Dermis lymphatic vessel endothelial cell (primary cell): ENCODE data around the gene SAV1. TPM values are rescaled to one million over a fixed set of nuclear protein-coding genes. Genes with fewer than 3 reads are reported as not detected.

Source experiments
- total RNA-seq: library from RNA; depleted of rRNA; stranded (reverse); fragments of >200 nt; gene quantifications from 2 replicates; pipeline ENCODE4 v1.2.1, GENCODE V29; 2014

The SAV1 gene
- 15.6 and 21.6 TPM in 2 replicates for total RNA-seq

DNA sequence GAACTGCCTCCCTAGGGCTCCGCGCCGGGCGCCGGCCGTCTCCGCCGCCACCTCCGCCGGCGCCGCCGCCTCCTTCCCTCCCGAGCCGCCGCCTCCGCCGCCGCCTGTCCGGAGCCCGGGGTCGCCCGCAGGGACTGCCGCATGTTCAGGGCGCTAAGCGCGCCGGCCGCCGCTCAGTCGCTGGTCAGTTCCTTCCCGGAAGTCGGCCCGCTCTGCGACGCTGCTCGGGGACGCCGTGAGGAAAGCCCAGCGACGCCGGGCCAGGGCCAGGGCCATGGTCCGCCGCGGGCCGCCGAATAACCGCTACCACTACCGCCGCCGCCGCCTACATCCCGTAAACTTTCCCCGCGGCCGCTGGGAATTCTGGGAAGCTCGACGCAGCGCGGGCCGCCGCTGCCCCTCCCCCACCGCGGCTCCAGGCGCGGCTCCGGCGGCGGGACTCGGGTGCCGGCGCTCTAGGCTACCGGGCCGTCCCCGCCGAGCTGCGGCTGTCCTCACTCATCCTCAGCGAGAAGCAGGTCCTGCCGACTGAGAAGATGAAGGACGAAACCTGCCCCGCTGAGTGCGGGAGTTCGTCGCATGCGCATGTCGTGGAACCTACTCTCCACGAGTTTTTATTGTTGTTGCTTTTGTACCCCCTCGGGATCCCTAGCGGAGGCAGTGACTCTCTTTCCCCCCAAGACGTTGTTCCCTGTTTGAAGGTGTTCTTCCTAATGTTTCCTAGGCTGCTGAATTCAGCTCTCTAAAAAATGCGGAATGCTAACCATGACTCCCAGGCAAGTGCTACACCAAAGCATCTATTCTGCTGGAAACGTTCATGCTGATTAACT, at the start of gene SAV1:
SAV1 (minus strand) TSS at position 311 of the 830 bp plus-strand sequence. CDS start 339 bp downstream, outside the sequence.

Other genes with a start within 250 kb of the SAV1 start
- 51.9 and 76.2 TPM in 2 replicates for gene MAP4K5, start 135.7 kb downstream of the SAV1 start, total RNA-seq
- gene ATL1, start 108.2 kb downstream of the SAV1 start, total RNA-seq = 0.76 and 1.3 TPM in 2 replicates
- 24.9 and 31.4 TPM in 2 replicates for gene NIN, start 162.9 kb upstream of the SAV1 start, total RNA-seq
- gene ABHD12B, start 203.7 kb upstream of the SAV1 start, total RNA-seq = not detected in 2 replicates